K562 (cell line): Measurements from ENCODE around the gene SFT2D2. TPM values are rescaled to one million over a fixed set of nuclear protein-coding genes. Genes with fewer than 3 reads are reported as not detected.
A peak's percentile ranks its signal among the peaks of the same experiment; 100 is the strongest.

Experiments used
- ATAC-seq: fragments of 200-7000 bp; cut with Tn5 transposase; 3 replicates; pipeline ENCODE4 v1.9.1; 2020; ENCODE audit warnings: moderate library complexity
- BruUV-seq: library from RNA; stranded (reverse); fragments of 400-500 nt; replicated peaks from 2 replicates; lab custom pipeline; 2021; lab: Mats Ljungman, UMichigan
- CTCF ChIA-PET: fragments of 300-600 bp; formaldehyde crosslinking; extraction: SDS; loops from one replicate; lab custom pipeline; 2021; ENCODE audit warnings: low intra/inter-chr PET ratio; lab: Yijun Ruan, JAX
- POLR2A ChIA-PET: fragments of 300-600, 350-650 bp; sonication (Branson Sonifier 250); formaldehyde crosslinking; extraction: SDS; loops from one replicate; lab custom pipeline; 2021; ENCODE audit warnings: antibody characterized with exemption, inconsistent platforms; lab: Yijun Ruan, JAX
- DNase-seq, 4 experiments: peaks; one replicate each; pipeline versions ENCODE4 v3.0.0 to v3.0.0-alpha.2; 2011 to 2018; ENCODE audit warnings: low spot score in 3 of 4, mixed read lengths in 3 of 4; ENCODE audit errors: extremely low read depth in 1 of 4
- FAIRE-seq: peaks from 2 replicates; lab custom pipeline; 2011; peaks lifted over from hg19 to GRCh38; lab: Jason Lieb, UNC
- H2AFZ ChIP-seq: 2 replicates; pipeline ENCODE4 v1.6.0; 2011; ENCODE audit warnings: low read depth, low read length, control low read depth, inconsistent platforms
- H3K27ac ChIP-seq: fragments of 200-600 bp; 3 replicates; pipeline ENCODE4 v1.8.0; 2011; ENCODE audit warnings: low read depth, mild to moderate bottlenecking, control low read depth, inconsistent platforms, low read length, moderate library complexity, mixed read lengths; ENCODE audit errors: extremely low read depth
- H3K27me3 ChIP-seq, 2 experiments: fragments of 300-600 bp in 1 of 2; 2 replicates in 1 of 2; 3 replicates in 1 of 2; pipeline versions ENCODE4 v1.6.0 to v1.8.0; 2011; ENCODE audit warnings: inconsistent platforms in 2 of 2, low read length in 2 of 2, mild to moderate bottlenecking in 1 of 2, mixed read lengths in 1 of 2, moderate library complexity in 1 of 2; ENCODE audit not compliant: control insufficient read depth in 2 of 2, insufficient read depth in 2 of 2
- H3K36me3 ChIP-seq: fragments of 300-600 bp; 3 replicates; pipeline ENCODE4 v1.8.0; 2011; ENCODE audit warnings: mild to moderate bottlenecking, low read length, inconsistent platforms; ENCODE audit not compliant: control insufficient read depth, insufficient read depth
- H3K4me1 ChIP-seq, 2 experiments: fragments of 200-600 bp in 1 of 2; replicated peaks in 1 of 2; 2 replicates in 1 of 2; 3 replicates in 1 of 2; pipeline versions ENCODE4 v1.5.1 to v1.8.0; 2011; ENCODE audit warnings: inconsistent platforms in 2 of 2, low read length in 2 of 2, mild to moderate bottlenecking in 1 of 2, mixed read lengths in 1 of 2, moderate library complexity in 1 of 2; ENCODE audit not compliant: control insufficient read depth in 2 of 2, insufficient read depth in 2 of 2
- H3K4me2 ChIP-seq: 2 replicates; pipeline ENCODE4 v1.6.1; 2011; ENCODE audit warnings: low read length, control low read depth, inconsistent platforms, mixed read lengths; ENCODE audit not compliant: insufficient read depth
- H3K4me3 ChIP-seq: fragments of 200-600 bp; sonication (generic), shearing (Covaris generic); 2 replicates; pipeline ENCODE4 v1.5.1; 2016; ENCODE audit warnings: control low read depth, inconsistent platforms
- H3K79me2 ChIP-seq: fragments of 200-600 bp; 3 replicates; pipeline ENCODE4 v1.8.0; 2011; ENCODE audit warnings: low read length, inconsistent platforms; ENCODE audit not compliant: control insufficient read depth, insufficient read depth
- H3K9ac ChIP-seq, 2 experiments: 2 replicates each; pipeline versions ENCODE4 v1.6.0 to v1.6.1; 2011; ENCODE audit warnings: low read depth in 2 of 2, low read length in 2 of 2, control low read depth in 1 of 2, inconsistent platforms in 1 of 2, mild to moderate bottlenecking in 1 of 2, mixed read lengths in 1 of 2; ENCODE audit not compliant: insufficient read depth in 1 of 2
- H3K9me1 ChIP-seq: one replicate; pipeline ENCODE4 v1.6.0; 2011; ENCODE audit warnings: inconsistent platforms, mild to moderate bottlenecking, low read length, moderate library complexity; ENCODE audit not compliant: control insufficient read depth, insufficient read depth
- H3K9me3 ChIP-seq: replicated peaks from 2 replicates; pipeline ENCODE4 v1.5.1; 2011; ENCODE audit warnings: low read depth, low read length, inconsistent platforms; ENCODE audit not compliant: control insufficient read depth, insufficient read depth
- H4K20me1 ChIP-seq: replicated peaks from 2 replicates; pipeline ENCODE4 v1.6.1; 2011; ENCODE audit warnings: low read length, inconsistent platforms, mixed read lengths; ENCODE audit not compliant: control insufficient read depth, insufficient read depth
- CHD7 ChIP-seq: fragments of 200-600 bp; sonication (generic); IDR thresholded peaks from one replicate; pipeline ENCODE4 v1.6.1; 2012; ENCODE audit warnings: mild to moderate bottlenecking, low read depth, low read length, inconsistent platforms
- HMBOX1 ChIP-seq: sonication (generic); IDR thresholded peaks from 2 replicates; pipeline ENCODE4 v1.6.1; 2016
- IRF1 ChIP-seq: sonication (generic); formaldehyde crosslinking; IDR thresholded peaks from 2 replicates; pipeline ENCODE4 v1.8.0; 2022; ENCODE audit warnings: missing genetic modification reagents, mild to moderate bottlenecking, borderline replicate concordance
- NELFE ChIP-seq: IDR thresholded peaks from 2 replicates; pipeline ENCODE4 v1.6.1; 2011; ENCODE audit warnings: mild to moderate bottlenecking; ENCODE audit not compliant: insufficient read depth, insufficient read length
- SOX6 ChIP-seq: fragments of 450-650 bp; IDR thresholded peaks from 2 replicates; pipeline ENCODE4 v1.6.1; 2014; ENCODE audit warnings: mild to moderate bottlenecking
- WGBS: fragments of 100-300 bp; shearing (Covaris generic); methylation state at CpG from one replicate; pipeline ENCODE4 v1.1.6; 2016; ENCODE audit warnings: low coverage, mixed read lengths; ENCODE audit not compliant: insufficient coverage; ENCODE audit errors: missing lambda C conversion rate; 5-methylcytosine and 5-hydroxymethylcytosine counted together
- in situ Hi-C: fragments of 300-500 bp; cut with MboI; formaldehyde crosslinking; loops from 4 replicates; pipeline ENCODE4 v1.15.0; 2018; ENCODE audit warnings: inconsistent platforms, mixed read lengths
- intact Hi-C: fragments of 100-400 bp; cut with micrococcal nuclease; formaldehyde crosslinking; loops from 2 replicates; pipeline ENCODE4 v1.14.2; 2022
- polyA plus RNA-seq, 8 experiments: library from polyadenylated mRNA; depleted of rRNA in 4 of 8; stranded (reverse) in 5 of 8; unstranded in 3 of 8; fragments of >200 nt; fragmentation: Nextera tagmentation in 2 of 8; fragmentation: Illumina TruSeq in 1 of 8; extraction: Ambion mirVana in 2 of 8; extraction: Trizol in 1 of 8; gene quantifications; 2 replicates each; pipeline versions ENCODE4 v1.2.1 to v1.2.3, GENCODE V29; 2011 to 2014; ENCODE audit warnings: inconsistent platforms in 1 of 8, missing spikeins in 1 of 8
- total RNA-seq, 7 experiments: library from RNA; depleted of rRNA in 6 of 7; stranded (reverse); fragments of >200 nt in 6 of 7; fragmentation: Illumina TruSeq in 2 of 7; extraction: Trizol in 2 of 7; gene quantifications; 2 replicates each; pipeline versions ENCODE4 v1.2.1 to v1.2.3, GENCODE V29; 2011 to 2021; ENCODE audit warnings: low replicate concordance in 1 of 7

The SFT2D2 gene
- total and polyA plus RNA-seq, 9 of the 15 experiments (the other 6 are each of a cell fraction or from before 2014, with no cell fraction given), result 3.4 to 50.1 (median 21.6) TPM

GRCh38 chr1:168288311-168289052, 62.7 kb downstream of the SFT2D2 start (continued):
- TF ChIP-seq HMBOX1 (0 out of 2 replicates have a peak, but pooled peaks have one; percentile 21), IRF1 (CRISPR knock-in tag) (no peak)

GRCh38 chr1:168291222-168291837, 65.5 kb downstream of the SFT2D2 start:
- ChIA-PET POLR2A (interaction anchor here (0.6 to 1.2 kb wide), 4 partner anchors 11 to 56 kb away, joined by 3 to 4 read pairs (median 3); no protein-coding TSS in a partner anchor), CTCF (no interaction called here)
- H4K20me1 ChIP-seq, result no peaks in the 10 kb centered on the region
- no peaks in the 10 kb centered on the region for H3K9me1 ChIP-seq
- no peaks in the 10 kb centered on the region for H3K27me3 ChIP-seq
- no peaks in the 10 kb centered on the region for H3K36me3 ChIP-seq
- intact Hi-C loops, result no loop called here
- no peak for ATAC-seq
- no peak overlapping the region for H3K4me3 ChIP-seq
- H3K9ac ChIP-seq, result peak overlapping the region in 1 of 2 experiments; percentile 66; a peak in 1 of 4 replicates
- in situ Hi-C loops, result no loop called here
- no peak for FAIRE-seq
- DNase-seq, result no peak
- no peak overlapping the region for H2AFZ ChIP-seq
- H3K4me2 ChIP-seq, result no peak overlapping the region
- no peak overlapping the region for H3K27ac ChIP-seq
- 86% methylated on average over 15 of the region's 15 CpGs for WGBS
- no TSS peak for BruUV-seq
- no peaks in the 10 kb centered on the region for H3K9me3 ChIP-seq
- no peaks in the 10 kb centered on the region for H3K79me2 ChIP-seq
- H3K4me1 ChIP-seq, result peaks cover 10 to 25% of the 10 kb centered on the region in 2 experiments
- TF ChIP-seq SOX6 (no peak), NELFE (no peak), CHD7 (no peak)
